K562 (cell line): ENCODE results near the gene SYNE2. TPM values are rescaled to one million over a fixed set of nuclear protein-coding genes. Genes with fewer than 3 reads are reported as not detected.

ENCODE experiments used
- ATAC-seq: fragments of 200-7000 bp; cut with Tn5 transposase; 3 replicates; pipeline ENCODE4 v1.9.1; 2020; ENCODE audit warnings: moderate library complexity
- BruUV-seq: library from RNA; stranded (reverse); fragments of 400-500 nt; replicated peaks from 2 replicates; lab custom pipeline; 2021; lab: Mats Ljungman, UMichigan
- CTCF ChIA-PET: fragments of 300-600 bp; formaldehyde crosslinking; extraction: SDS; loops from one replicate; lab custom pipeline; 2021; ENCODE audit warnings: low intra/inter-chr PET ratio; lab: Yijun Ruan, JAX
- POLR2A ChIA-PET: fragments of 300-600, 350-650 bp; sonication (Branson Sonifier 250); formaldehyde crosslinking; extraction: SDS; loops from one replicate; lab custom pipeline; 2021; ENCODE audit warnings: antibody characterized with exemption, inconsistent platforms; lab: Yijun Ruan, JAX
- DNase-seq, 4 experiments: peaks; one replicate each; pipeline versions ENCODE4 v3.0.0 to v3.0.0-alpha.2; 2011 to 2018; ENCODE audit warnings: low spot score in 3 of 4, mixed read lengths in 3 of 4; ENCODE audit errors: extremely low read depth in 1 of 4
- FAIRE-seq: peaks from 2 replicates; lab custom pipeline; 2011; peaks lifted over from hg19 to GRCh38; lab: Jason Lieb, UNC
- H2AFZ ChIP-seq: 2 replicates; pipeline ENCODE4 v1.6.0; 2011; ENCODE audit warnings: low read depth, low read length, control low read depth, inconsistent platforms
- H3K27ac ChIP-seq: fragments of 200-600 bp; 3 replicates; pipeline ENCODE4 v1.8.0; 2011; ENCODE audit warnings: low read depth, mild to moderate bottlenecking, control low read depth, inconsistent platforms, low read length, moderate library complexity, mixed read lengths; ENCODE audit errors: extremely low read depth
- H3K27me3 ChIP-seq, 2 experiments: fragments of 300-600 bp in 1 of 2; 2 replicates in 1 of 2; 3 replicates in 1 of 2; pipeline versions ENCODE4 v1.6.0 to v1.8.0; 2011; ENCODE audit warnings: inconsistent platforms in 2 of 2, low read length in 2 of 2, mild to moderate bottlenecking in 1 of 2, mixed read lengths in 1 of 2, moderate library complexity in 1 of 2; ENCODE audit not compliant: control insufficient read depth in 2 of 2, insufficient read depth in 2 of 2
- H3K36me3 ChIP-seq: fragments of 300-600 bp; 3 replicates; pipeline ENCODE4 v1.8.0; 2011; ENCODE audit warnings: mild to moderate bottlenecking, low read length, inconsistent platforms; ENCODE audit not compliant: control insufficient read depth, insufficient read depth
- H3K4me1 ChIP-seq, 2 experiments: fragments of 200-600 bp in 1 of 2; replicated peaks in 1 of 2; 2 replicates in 1 of 2; 3 replicates in 1 of 2; pipeline versions ENCODE4 v1.5.1 to v1.8.0; 2011; ENCODE audit warnings: inconsistent platforms in 2 of 2, low read length in 2 of 2, mild to moderate bottlenecking in 1 of 2, mixed read lengths in 1 of 2, moderate library complexity in 1 of 2; ENCODE audit not compliant: control insufficient read depth in 2 of 2, insufficient read depth in 2 of 2
- H3K4me2 ChIP-seq: 2 replicates; pipeline ENCODE4 v1.6.1; 2011; ENCODE audit warnings: low read length, control low read depth, inconsistent platforms, mixed read lengths; ENCODE audit not compliant: insufficient read depth
- H3K4me3 ChIP-seq: fragments of 200-600 bp; sonication (generic), shearing (Covaris generic); 2 replicates; pipeline ENCODE4 v1.5.1; 2016; ENCODE audit warnings: control low read depth, inconsistent platforms
- H3K79me2 ChIP-seq: fragments of 200-600 bp; 3 replicates; pipeline ENCODE4 v1.8.0; 2011; ENCODE audit warnings: low read length, inconsistent platforms; ENCODE audit not compliant: control insufficient read depth, insufficient read depth
- H3K9ac ChIP-seq, 2 experiments: 2 replicates each; pipeline versions ENCODE4 v1.6.0 to v1.6.1; 2011; ENCODE audit warnings: low read depth in 2 of 2, low read length in 2 of 2, control low read depth in 1 of 2, inconsistent platforms in 1 of 2, mild to moderate bottlenecking in 1 of 2, mixed read lengths in 1 of 2; ENCODE audit not compliant: insufficient read depth in 1 of 2
- H3K9me1 ChIP-seq: one replicate; pipeline ENCODE4 v1.6.0; 2011; ENCODE audit warnings: inconsistent platforms, mild to moderate bottlenecking, low read length, moderate library complexity; ENCODE audit not compliant: control insufficient read depth, insufficient read depth
- H3K9me3 ChIP-seq: replicated peaks from 2 replicates; pipeline ENCODE4 v1.5.1; 2011; ENCODE audit warnings: low read depth, low read length, inconsistent platforms; ENCODE audit not compliant: control insufficient read depth, insufficient read depth
- H4K20me1 ChIP-seq: replicated peaks from 2 replicates; pipeline ENCODE4 v1.6.1; 2011; ENCODE audit warnings: low read length, inconsistent platforms, mixed read lengths; ENCODE audit not compliant: control insufficient read depth, insufficient read depth
- ATF6 ChIP-seq: sonication (generic); formaldehyde crosslinking; IDR thresholded peaks from 2 replicates; pipeline ENCODE4 v1.4.0; 2020; ENCODE audit warnings: mild to moderate bottlenecking, missing genetic modification reagents
- EZH2 ChIP-seq: IDR thresholded peaks from 2 replicates; pipeline ENCODE4 v1.6.1; 2012; ENCODE audit warnings: low read depth, mild to moderate bottlenecking, inconsistent platforms, low read length, borderline replicate concordance
- FOXK2 ChIP-seq, 2 experiments: fragments of 450-650 bp; IDR thresholded peaks in 1 of 2; conservative IDR thresholded peaks in 1 of 2; 2 replicates each; pipeline ENCODE4 v1.6.1; 2016; ENCODE audit warnings: low read depth in 2 of 2, mild to moderate bottlenecking in 1 of 2
- GTF2E2 ChIP-seq: fragments of 200-800 bp; sonication (Bioruptor generic); IDR thresholded peaks from 2 replicates; pipeline ENCODE4 v1.6.1; 2016; ENCODE audit warnings: missing genetic modification characterization, missing compliant biosample characterization
- KHSRP ChIP-seq: fragments of 450-650 bp; IDR thresholded peaks from 2 replicates; pipeline ENCODE4 v1.6.1; 2017
- KLF13 ChIP-seq: fragments of 450-650 bp; IDR thresholded peaks from 2 replicates; pipeline ENCODE4 v1.6.1; 2016; ENCODE audit warnings: missing genetic modification characterization, low read depth, mild to moderate bottlenecking, missing compliant biosample characterization, moderate library complexity, borderline replicate concordance
- PHF8 ChIP-seq: fragments of 200-600 bp; sonication (generic); IDR thresholded peaks from 2 replicates; pipeline ENCODE4 v1.6.1; 2012; ENCODE audit warnings: mixed run types, mild to moderate bottlenecking, inconsistent platforms, low read length, moderate library complexity, borderline replicate concordance
- PKNOX1 ChIP-seq: fragments of 450-650 bp; IDR thresholded peaks from 2 replicates; pipeline ENCODE4 v1.6.1; 2016
- SMARCC2 ChIP-seq: fragments of 450-650 bp; IDR thresholded peaks from 2 replicates; pipeline ENCODE4 v1.6.1; 2017; ENCODE audit warnings: antibody characterized with exemption, moderate library complexity, mild to moderate bottlenecking, low read depth
- ZC3H4 ChIP-seq: sonication (generic); formaldehyde crosslinking; IDR thresholded peaks from 2 replicates; pipeline ENCODE4 v1.9.0; 2021; ENCODE audit warnings: missing genetic modification reagents, borderline replicate concordance
- ZNF184 ChIP-seq: sonication (generic); formaldehyde crosslinking; IDR thresholded peaks from 2 replicates; pipeline ENCODE4 v1.5.0; 2020; ENCODE audit warnings: missing genetic modification reagents
- ZNF408 ChIP-seq: fragments of 250-450 bp; sonication (Bioruptor Pico); IDR thresholded peaks from 2 replicates; pipeline ENCODE4 v1.4.0; 2020; ENCODE audit warnings: low read depth, mild to moderate bottlenecking, moderate library complexity
- WGBS: fragments of 100-300 bp; shearing (Covaris generic); methylation state at CpG from one replicate; pipeline ENCODE4 v1.1.6; 2016; ENCODE audit warnings: low coverage, mixed read lengths; ENCODE audit not compliant: insufficient coverage; ENCODE audit errors: missing lambda C conversion rate; 5-methylcytosine and 5-hydroxymethylcytosine counted together
- in situ Hi-C: fragments of 300-500 bp; cut with MboI; formaldehyde crosslinking; loops from 4 replicates; pipeline ENCODE4 v1.15.0; 2018; ENCODE audit warnings: inconsistent platforms, mixed read lengths
- intact Hi-C: fragments of 100-400 bp; cut with micrococcal nuclease; formaldehyde crosslinking; loops from 2 replicates; pipeline ENCODE4 v1.14.2; 2022
- polyA plus RNA-seq, 8 experiments: library from polyadenylated mRNA; depleted of rRNA in 4 of 8; stranded (reverse) in 5 of 8; unstranded in 3 of 8; fragments of >200 nt; fragmentation: Nextera tagmentation in 2 of 8; fragmentation: Illumina TruSeq in 1 of 8; extraction: Ambion mirVana in 2 of 8; extraction: Trizol in 1 of 8; gene quantifications; 2 replicates each; pipeline versions ENCODE4 v1.2.1 to v1.2.3, GENCODE V29; 2011 to 2014; ENCODE audit warnings: inconsistent platforms in 1 of 8, missing spikeins in 1 of 8
- total RNA-seq, 7 experiments: library from RNA; depleted of rRNA in 6 of 7; stranded (reverse); fragments of >200 nt in 6 of 7; fragmentation: Illumina TruSeq in 2 of 7; extraction: Trizol in 2 of 7; gene quantifications; 2 replicates each; pipeline versions ENCODE4 v1.2.1 to v1.2.3, GENCODE V29; 2011 to 2021; ENCODE audit warnings: low replicate concordance in 1 of 7
- TF ChIP-seq, protein P1 (sequence below): sonication (generic); formaldehyde crosslinking; IDR thresholded peaks from 2 replicates; pipeline ENCODE4 v1.8.1; 2023; ENCODE audit warnings: mild to moderate bottlenecking, missing genetic modification reagents
- TF ChIP-seq, protein P2 (sequence below): fragments of 250-450 bp; sonication (Bioruptor Pico); IDR thresholded peaks from 2 replicates; pipeline ENCODE4 v1.5.0; 2021

SYNE2 gene
- total and polyA plus RNA-seq, 9 of the 15 experiments (the other 6 are each of a cell fraction or from before 2014, with no cell fraction given) = 0.06 to 0.53 (median 0.11) TPM

DNA sequence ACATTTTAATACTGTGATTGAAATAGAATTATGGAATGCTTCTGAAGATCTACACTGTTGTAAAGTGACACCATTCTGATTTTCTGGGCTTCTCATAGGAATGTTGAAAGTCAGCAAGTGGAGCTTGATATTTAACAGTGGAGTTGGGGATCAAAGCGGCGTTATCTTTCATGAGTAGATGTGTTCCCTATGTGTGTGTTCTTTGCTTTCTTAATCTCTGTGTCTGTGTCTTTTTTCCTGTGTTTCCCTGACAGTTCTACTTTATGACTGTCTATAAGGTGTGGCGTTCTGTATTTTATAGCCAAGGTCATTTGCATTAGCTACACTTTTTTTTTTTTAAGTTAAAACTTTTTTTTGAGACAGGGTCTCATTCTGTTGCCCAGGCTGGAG, 24.7 kb downstream of the SYNE2 start:
- in situ Hi-C loops (no loop called here), intact Hi-C loops (no loop called here)
- WGBS = 3% methylated on average over 3 of the region's 3 CpGs
- no peak for FAIRE-seq
- TF ChIP-seq EZH2 (no peak), ZNF408 (no peak), GTF2E2 (tag) (no peak), ZC3H4 (CRISPR knock-in tag) (no peak), PKNOX1 (no peak), KHSRP (no peak), PHF8 (no peak), SMARCC2 (no peak), KLF13 (tag) (no peak), FOXK2 (conservative IDR thresholded peaks at IDR 0.05 in 1 of 2, IDR thresholded peaks at IDR 0.05 in 1 of 2; ENCODE audit: low read depth in 2 of 2) (no peak), ZNF184 (CRISPR knock-in tag) (no peak), ATF6 (CRISPR knock-in tag) (no peak)
- TF ChIP-seq, protein P1, sequence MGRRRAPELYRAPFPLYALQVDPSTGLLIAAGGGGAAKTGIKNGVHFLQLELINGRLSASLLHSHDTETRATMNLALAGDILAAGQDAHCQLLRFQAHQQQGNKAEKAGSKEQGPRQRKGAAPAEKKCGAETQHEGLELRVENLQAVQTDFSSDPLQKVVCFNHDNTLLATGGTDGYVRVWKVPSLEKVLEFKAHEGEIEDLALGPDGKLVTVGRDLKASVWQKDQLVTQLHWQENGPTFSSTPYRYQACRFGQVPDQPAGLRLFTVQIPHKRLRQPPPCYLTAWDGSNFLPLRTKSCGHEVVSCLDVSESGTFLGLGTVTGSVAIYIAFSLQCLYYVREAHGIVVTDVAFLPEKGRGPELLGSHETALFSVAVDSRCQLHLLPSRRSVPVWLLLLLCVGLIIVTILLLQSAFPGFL (CRISPR knock-in tag) = no peak
- TF ChIP-seq, protein P2, sequence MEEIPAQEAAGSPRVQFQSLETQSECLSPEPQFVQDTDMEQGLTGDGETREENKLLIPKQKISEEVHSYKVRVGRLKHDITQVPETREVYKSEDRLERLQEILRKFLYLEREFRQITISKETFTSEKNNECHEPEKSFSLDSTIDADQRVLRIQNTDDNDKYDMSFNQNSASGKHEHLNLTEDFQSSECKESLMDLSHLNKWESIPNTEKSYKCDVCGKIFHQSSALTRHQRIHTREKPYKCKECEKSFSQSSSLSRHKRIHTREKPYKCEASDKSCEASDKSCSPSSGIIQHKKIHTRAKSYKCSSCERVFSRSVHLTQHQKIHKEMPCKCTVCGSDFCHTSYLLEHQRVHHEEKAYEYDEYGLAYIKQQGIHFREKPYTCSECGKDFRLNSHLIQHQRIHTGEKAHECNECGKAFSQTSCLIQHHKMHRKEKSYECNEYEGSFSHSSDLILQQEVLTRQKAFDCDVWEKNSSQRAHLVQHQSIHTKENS (CRISPR knock-in tag) = no peak
- no TSS peak for BruUV-seq
- ATAC-seq = no peak
- Histone ChIP-seq H4K20me1 (no peaks in the 10 kb centered on the region), H3K4me2 (no peak overlapping the region), H2AFZ (no peak overlapping the region), H3K79me2 (no peaks in the 10 kb centered on the region), H3K36me3 (no peaks in the 10 kb centered on the region), H3K9me1 (no peaks in the 10 kb centered on the region), H3K4me3 (no peak overlapping the region), H3K9me3 (no peaks in the 10 kb centered on the region), H3K9ac (no peak overlapping the region), H3K27me3 (no peaks in the 10 kb centered on the region), H3K27ac (no peak overlapping the region), H3K4me1 (no peaks in the 10 kb centered on the region)
- no peak for DNase-seq
- CTCF ChIA-PET = no interaction called here
- POLR2A ChIA-PET = no interaction called here
